ENCODE results near the gene CUL9.

GRCh38 chr6:43221046-43221972 lies 39.3 kb downstream of the CUL9 start:
- TF ChIP-seq, protein P1, sequence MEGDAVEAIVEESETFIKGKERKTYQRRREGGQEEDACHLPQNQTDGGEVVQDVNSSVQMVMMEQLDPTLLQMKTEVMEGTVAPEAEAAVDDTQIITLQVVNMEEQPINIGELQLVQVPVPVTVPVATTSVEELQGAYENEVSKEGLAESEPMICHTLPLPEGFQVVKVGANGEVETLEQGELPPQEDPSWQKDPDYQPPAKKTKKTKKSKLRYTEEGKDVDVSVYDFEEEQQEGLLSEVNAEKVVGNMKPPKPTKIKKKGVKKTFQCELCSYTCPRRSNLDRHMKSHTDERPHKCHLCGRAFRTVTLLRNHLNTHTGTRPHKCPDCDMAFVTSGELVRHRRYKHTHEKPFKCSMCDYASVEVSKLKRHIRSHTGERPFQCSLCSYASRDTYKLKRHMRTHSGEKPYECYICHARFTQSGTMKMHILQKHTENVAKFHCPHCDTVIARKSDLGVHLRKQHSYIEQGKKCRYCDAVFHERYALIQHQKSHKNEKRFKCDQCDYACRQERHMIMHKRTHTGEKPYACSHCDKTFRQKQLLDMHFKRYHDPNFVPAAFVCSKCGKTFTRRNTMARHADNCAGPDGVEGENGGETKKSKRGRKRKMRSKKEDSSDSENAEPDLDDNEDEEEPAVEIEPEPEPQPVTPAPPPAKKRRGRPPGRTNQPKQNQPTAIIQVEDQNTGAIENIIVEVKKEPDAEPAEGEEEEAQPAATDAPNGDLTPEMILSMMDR (IDR thresholded peaks at IDR 0.05): no peak
- no peak for TF ChIP-seq EP300 (IDR thresholded peaks at IDR 0.05; ENCODE audit: low read depth)
